ENCODE measurements around the gene GPR157.

GPR157 gene

DNA sequence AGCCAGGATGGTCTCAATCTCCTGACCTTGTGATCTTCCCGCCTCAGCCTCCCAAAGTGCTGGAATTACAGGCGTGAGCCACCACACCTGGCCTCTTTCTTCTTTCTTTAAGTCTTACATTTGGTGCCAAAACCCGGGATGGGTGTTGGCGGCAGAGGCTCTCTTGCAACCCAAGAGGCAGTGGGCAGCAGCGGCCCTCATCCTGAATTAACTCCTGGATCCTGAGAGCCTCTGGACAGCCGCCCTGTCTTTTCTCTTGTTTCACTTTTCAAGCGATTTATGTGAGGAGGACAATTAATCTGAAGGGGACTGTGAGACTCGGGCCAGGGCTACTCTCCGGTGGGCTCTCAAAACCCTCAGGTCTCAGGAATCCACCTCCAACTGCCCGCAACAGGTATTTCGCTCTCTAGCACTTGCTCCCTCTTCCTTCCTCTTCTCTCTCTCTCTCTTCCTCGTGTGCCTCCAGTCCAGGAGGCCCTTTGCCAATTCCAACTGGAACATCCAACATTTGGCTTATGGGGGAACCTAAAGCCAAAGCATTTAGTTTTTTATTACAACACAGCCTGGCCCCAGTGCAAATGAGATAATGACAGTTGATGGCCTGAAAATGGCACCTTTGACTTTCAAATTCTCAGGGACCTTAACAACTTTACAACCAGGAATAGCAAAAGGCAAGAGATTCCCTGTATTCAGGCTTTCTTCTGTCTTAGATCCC is 41.3 kb downstream of the GPR157 start:
- no peak for DNase-seq (ENCODE audit: low spot score)

DNA sequence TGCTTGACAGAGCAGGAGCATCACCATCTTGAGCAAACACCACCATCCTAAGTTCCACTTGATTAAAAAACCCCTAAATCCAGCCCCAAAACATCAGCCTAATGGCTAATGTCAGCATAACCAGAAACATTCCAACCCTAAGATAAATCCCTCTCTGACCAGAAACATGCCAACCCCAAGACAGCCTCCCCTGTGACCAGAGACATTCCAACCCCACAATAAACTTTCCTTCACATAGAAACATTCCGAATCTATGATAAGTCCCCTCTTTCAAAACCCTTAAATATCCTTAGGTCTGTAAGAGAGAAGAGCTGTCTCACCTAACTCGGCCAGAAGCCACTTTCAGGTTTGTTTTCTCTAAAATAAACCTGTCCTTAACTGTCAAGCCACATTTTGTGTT is 42.1 kb downstream of the GPR157 start:
- no peak for DNase-seq (ENCODE audit: low spot score)

DNA sequence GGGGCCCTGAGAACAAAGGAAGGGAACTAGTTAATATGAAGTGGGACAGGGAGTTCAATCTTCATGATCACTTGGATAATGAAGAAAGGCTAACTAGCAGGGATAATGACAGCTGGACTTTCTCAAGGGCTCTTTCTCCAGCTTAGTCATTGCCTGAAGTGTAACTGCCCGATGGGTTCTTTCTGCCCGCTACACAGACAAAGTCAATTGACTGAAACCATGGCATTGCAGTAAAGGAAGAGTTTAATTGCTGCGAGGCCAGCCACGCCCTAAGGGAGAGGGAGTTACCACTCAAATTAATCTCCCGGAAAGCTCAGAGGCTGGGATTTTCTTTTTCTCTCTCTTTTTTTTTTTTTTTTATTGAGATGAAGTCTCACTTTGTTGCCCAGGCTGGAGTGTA is 42.9 kb downstream of the GPR157 start:
- no peak for DNase-seq (ENCODE audit: low spot score)

DNA sequence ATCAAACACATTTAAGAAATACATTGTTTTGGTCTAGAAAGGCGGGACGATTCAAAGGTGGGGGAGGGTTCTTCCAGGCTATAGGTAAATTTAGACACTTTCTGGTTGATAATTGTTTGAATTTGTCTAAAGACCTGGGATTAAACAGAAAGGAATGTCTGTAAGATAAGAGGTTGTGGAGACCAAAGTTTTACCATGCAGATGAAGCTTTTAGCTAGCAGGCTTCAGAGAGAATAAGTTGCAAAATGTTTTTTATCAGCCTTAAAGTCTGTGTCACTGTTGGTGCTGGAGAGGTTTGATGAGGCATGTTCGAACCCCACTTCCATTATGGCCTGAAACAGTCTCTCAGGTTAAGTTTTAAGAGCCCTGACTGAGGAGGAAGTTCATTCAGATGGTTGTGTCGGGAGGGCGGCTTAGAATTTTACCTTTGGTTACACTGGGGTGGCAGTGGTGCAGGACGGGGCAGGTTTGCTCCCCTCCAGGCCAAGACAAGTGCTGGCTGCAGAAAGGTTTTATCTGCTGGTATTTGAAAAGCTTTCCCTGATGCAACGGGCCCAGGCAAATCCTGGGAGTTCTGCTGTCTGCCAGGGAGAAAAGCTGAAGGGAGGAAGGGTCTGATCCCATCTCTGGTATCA is 43.5 kb downstream of the GPR157 start:
- no peak for DNase-seq (ENCODE audit: low spot score)

DNA sequence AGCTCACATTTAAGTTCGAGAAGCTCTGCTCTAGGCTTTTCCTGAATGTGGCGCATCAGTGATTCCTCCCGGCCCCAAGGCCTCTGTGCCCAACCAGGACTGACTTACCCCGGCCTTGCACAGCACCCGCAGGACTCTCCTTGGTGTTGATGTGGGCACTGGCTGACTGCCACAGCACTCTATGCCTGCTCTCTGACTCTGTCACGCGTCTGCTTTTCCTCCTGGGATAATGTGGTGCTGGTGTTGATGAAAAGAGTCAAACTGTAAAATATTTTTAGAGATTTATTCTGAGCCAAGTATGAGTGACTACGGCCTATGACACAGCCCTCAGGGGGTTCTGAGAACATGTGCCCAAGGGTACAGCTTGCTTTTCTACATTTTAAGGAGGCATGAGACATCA is 44.0 kb downstream of the GPR157 start:
- no peak for DNase-seq (ENCODE audit: low spot score)

DNA sequence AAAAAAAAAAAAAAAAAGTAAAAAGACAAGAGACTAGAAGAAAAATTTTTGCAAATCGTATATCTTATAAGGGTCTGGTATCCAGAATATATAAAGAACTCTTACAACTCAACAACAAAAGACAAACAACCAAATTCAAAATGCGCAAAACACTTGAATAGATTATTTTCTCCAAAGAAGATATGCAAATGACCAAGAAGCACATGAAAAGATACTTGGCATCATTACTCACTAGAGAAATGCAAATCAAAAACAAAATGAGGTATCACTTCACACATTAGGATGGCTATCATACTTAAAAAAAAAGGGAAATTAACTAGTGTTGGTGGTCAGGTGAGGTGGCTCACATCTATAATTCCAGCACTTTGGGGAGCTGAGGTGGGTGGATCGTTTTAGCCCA is 47.4 kb downstream of the GPR157 start:
- no peak for DNase-seq (ENCODE audit: low spot score)

DNA sequence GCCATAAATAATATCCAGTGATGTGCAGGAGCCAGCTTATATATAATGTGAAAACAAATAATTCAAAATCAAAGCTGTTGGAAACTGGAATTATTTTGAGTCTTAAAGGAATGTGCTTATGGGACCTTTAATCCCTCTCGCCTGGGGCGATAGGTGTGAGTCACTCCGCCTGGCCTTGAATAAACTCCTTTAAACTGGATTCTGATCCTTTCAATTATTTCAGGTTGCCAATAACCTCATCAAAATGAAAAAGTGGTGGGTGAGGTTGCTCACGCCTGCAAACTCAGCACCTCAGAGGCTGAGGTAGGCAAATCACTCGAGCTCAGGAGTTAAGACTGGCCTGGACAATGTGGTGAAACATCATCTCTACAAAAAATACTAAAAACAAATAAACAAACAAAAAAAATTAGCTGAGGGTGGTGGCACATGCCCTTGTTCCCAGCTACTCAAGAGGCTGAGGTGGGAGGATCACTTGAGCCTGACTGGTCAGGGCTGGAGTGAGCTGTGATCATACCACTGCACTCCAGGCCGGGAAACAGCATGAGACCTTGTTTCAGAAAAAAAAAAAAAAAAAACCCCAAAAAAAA is 48.1 kb downstream of the GPR157 start:
- DNase-seq (ENCODE audit: low spot score): no peak

DNA sequence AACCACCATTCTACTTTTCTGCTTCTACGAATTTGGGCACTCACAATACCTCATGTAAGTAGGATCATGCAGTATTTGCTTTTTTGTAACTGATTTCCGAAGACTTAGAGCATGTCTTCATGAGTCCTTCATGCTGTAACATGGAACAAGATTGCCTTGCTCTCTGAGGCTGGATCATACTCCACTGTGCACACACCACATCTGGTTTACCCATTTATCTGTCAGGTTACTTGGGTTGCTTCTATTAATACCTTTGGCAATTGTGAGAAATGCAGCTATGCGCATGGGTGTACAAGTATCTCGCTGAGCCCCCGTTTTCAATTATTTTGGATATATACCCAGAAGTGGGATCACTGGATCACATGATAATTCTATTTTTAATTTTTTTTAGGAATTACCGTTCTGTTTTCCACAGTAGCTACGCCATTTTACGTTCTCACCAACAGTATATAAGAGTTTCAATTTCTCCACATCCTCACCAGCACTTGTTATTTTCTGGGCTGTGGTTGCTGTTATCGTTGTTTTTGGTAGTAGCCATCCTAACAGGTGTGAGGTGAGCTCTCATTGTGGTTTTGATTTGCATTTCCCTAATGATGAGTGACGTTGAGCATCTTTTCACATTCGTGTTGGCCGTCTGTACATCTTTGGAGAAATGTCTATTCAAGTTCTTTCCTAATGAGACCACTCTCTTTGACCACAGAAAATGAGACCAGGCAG is 48.8 kb downstream of the GPR157 start:
- no peak for DNase-seq (ENCODE audit: low spot score)

DNA sequence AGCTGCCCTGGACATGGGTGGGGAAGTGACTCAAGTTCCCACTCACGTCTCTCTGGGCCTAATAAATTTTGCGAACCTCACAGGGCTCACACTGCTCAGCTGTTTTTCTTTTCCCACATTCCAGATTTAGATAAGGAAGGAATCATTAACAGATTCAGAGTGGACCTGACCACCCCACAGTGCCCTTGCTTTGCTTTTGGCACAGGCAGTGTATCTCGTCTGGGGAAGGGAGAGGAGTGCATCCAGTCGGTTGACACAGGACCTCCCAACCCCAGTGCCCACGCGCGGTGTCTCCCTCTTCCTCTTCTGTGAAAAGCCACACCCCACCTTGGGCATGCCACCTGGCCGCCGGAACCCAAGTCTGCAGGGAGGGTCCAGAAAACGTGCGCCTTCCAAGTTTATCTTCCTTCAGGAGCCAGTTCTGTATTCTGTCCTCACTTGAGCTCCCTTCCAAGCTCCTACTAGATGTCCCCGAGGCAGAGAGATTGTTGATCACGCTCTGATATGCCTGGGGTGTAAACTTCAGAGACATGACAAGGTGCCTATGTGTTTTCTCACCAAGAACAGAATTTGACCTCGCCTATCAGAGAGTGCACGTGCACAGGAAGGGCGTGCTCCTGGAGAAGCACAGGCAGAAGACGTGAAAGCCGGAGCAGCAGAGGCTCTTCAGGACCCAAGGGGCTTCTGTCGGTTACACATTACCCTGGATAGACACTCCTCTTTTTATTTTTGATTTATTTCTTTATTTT is 50.0 kb downstream of the GPR157 start:
- no peak for DNase-seq (ENCODE audit: low spot score)

DNA sequence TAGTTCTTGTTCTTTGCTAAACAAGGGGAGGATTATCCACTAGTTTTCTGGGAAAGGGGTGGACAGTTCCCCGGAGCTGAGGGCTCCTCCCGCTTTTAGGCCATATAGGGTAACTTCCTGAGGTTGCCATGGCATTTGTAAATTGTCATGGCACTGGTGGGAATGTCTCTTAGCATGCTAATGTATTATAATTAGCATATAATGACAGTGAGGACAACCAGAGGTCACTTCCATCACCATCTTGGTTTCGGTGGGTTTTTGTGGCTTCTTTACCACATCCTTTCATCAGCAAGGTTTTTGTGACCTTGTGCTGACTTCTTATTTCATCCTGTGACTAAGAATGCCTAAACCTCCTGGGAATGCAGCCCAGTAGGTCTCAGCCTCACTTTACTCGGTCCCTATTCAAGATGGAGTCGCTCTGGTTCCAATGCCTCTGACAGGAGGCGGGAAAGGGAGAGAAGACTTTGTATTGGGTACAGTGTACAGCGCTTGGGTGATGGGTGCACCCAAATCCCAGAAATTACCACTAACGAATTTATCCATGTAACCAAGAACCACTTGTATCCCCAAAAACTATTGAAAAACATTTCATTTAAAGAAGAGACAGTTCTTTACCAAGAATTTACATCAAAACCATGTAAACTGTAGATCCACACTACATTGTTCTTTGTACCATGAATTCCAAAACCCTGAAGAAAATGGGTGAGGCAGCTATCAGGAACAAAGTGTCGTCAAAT is 50.7 kb downstream of the GPR157 start:
- DNase-seq (ENCODE audit: low spot score): peak; percentile 51

DNA sequence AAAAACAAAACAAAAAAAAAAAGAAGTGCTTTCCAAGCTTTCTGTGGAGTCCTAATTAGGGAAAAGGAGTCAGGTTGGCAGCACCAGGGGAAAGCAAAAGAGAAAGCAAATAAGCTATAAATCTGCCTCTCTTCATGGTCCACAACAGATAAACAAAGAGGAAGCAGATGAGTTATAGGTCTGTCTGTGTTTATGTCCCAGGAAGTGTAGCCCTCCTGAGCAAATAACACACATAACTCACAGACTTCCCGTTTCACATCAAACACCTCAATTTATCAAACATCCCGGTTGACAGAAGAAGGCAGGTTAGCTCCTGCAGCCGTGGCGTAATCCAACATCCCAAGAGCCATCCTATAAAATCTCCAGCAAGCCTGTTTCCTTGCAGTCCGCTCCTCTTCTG is 53.9 kb downstream of the GPR157 start:
- DNase-seq (ENCODE audit: low spot score): no peak

DNA sequence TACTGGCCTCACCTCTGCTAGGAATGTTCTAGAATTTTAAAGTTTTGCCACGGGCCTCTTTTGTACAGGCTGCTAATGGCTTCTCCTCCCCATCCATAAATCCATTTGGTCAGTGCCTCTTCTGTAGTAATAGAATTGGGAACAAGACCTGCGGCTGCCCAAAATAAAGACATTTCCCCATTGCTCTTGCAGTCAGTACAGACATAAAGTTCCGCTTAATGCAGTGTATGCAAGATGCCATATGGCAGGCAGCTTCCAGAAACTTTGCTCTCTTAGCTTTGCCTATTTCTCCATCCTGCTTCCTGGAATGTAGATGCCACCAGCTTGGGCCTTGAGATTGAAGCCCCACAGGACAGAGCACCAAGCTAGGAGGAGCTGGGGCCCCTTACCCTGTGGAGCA is 55.8 kb downstream of the GPR157 start:
- no peak for DNase-seq (ENCODE audit: low spot score)

DNA sequence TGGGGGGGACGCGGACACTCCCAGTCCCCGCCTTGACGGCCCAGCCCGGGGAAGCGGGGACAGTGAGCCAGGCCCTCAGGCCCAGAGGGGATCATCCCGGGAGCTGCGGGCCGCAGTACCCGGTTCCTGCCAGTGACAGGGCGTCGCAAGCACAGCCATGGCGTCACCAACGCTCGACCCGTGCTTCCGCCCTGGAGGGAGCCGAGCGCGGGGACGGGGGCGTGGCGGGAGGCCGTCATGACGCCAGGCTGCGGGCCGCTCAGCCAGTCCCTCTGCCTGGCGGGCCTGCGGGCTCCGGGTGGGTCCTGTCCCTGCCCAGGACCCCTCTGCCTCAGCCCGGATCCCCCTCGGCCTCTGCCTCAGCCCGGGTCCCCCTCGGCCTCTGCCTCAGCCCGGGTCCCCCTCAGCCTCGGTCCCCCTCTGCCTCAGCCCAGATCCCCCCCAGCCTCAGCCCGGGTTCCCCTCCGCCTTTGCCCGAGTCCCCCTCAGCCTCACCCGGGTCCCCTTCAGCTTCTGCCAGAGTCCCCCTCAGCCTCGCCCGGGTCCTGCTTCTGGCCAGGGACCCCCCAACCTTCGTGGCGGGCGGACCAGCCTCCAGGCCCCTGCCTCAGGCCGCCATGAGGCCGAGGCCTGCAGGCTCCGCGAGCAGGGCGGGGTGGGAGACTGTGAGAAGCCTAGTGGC is 57.2 kb downstream of the GPR157 start:
- DNase-seq (ENCODE audit: low spot score): no peak

DNA sequence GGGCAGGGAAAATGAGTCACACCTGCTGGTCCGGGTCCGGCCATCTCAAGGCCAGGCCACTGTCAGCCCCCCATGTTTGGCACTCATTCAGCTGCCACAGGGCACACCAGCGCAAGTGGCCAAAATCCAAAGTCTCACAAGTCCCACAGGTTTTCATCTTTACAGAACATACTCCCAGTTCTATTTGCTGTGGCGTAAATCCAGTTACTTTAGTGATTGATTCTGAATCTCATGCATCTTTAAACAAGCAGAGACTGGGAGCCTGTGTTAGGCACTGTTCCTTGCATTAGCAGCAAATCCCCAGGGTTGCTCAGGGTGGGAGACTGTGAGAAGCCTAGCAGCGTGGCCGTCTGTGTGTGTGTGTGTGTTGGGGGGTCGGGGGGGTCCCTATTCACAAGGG is 58.4 kb downstream of the GPR157 start:
- DNase-seq (ENCODE audit: low spot score): no peak

DNA sequence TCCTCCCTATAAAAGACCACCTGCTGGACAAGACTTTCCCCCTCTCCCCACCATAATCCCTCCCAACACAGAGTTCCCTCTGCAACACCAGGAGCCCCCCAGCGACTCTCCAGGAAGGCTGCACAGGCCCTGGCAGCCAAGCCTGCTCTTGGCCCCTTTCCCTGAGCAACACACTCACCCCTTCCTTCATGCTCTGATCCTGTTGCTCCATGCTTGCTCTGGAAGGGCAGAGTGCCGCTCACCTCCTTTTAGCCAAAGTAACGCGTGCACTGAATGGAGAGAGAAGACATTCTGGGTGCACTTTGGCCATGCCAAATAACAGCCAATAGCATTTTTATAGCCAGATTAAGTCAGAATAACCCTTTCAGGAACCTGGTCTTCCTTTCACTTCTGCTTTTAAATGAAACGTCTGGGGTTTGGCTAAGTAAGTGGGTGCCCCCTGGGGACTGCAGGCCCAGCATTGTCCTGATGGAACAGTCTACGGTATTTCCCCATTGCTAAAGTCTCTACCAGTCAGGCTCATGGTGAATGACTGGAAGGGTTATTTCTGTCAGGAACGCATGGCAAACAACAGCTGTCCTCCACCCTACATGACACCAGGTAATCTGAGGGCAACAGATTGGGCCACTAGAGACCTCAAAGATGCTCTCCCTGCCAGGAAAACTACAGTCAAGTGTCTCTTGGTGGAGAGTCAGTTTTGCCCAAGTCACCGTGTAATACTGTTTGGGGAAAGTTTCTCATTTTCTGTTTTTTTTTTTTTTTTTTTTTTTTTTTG is 59.4 kb downstream of the GPR157 start, which contains the start of gene SLC2A5:
Gene SLC2A5 (minus strand): TSS at position 310 of the 775 bp plus-strand sequence. CDS start 99 bp downstream, at position 211.
- no peak for DNase-seq (ENCODE audit: low spot score)

DNA sequence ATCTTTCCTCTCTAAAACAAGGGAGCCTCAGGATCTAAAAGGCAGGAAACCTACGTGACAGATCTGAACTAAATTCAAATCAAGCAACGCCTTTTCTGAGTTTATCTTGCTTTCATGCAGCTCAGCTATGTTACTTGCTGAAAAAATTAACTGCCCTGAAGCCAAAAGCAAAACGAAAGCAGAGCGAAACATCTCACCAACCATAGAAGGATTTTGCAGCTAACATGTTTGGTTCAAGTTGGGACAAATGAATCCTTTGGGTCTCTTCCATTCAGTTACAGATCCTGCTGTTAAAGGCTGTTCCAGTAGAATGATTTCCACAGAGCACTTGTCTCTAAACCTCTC is 59.9 kb downstream of the GPR157 start:
- no peak for DNase-seq (ENCODE audit: low spot score)

DNA sequence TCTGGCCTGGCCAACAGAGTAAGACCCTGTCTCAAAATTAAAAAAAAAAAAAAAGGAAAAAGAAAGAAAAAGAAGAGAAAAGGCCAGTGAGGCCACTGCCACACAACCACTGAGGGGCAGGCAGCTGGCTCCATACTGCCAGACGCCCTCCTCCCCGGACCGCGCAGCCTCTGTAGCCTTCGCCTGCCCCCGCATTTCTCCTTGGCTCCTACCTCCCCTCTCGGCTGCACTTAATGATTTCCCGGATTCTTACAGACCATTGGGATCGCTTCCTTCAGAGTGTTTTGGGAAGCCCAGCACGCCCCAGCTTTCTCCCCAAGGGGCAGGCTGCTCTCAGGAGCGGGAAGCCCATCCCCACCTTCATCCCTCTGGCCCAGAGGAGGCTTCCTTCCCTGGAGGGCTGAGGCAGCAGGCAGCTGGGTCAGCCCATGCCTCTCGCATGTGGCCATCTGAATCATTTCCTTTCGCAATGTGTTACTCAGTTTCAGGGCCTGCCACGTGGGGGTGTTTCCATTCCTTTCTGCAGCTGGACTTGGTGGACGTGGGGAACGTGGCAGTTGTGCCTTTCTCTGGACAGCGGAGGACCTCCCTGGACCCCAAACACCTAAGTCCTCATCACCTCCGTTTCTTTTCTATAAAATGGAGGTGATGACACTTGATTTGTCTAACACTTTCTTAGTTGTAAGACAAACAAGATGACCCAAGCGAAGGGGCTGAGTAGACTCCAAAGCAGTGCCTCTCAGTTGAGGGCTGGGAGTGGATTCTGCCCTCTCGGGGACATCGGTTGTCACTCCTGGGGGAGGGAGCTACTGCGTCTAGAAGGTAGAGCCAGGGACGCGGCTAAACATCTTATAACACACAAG is 61.7 kb downstream of the GPR157 start:
- peak; percentile 85 for DNase-seq (ENCODE audit: low spot score)

DNA sequence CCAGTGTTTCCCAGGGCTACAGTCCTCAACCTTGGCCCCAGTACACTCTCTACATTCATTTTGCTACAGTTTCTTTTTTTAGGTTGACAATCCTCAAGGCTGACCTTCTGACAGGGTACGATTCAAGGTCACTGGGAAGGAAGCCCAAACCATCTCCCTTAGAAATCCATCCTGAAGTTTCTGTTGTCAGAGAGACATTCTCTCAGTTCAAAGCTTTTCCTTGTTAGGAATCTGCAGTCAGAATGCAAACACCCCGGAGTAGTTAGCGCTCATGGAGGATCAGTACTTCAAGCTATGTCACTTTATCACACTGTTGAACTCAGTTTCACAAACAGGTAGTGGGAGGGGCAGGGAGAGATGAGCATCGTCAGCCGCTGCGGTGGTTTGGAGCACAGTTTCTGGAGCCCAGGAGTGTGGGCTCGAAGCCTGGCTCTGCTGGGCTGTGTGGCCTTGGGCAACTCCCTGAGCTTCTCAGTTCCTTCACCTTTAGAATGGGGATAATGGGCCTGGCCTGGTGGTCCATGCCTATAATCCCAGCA is 63.6 kb downstream of the GPR157 start:
- no peak for DNase-seq (ENCODE audit: low spot score)

DNA sequence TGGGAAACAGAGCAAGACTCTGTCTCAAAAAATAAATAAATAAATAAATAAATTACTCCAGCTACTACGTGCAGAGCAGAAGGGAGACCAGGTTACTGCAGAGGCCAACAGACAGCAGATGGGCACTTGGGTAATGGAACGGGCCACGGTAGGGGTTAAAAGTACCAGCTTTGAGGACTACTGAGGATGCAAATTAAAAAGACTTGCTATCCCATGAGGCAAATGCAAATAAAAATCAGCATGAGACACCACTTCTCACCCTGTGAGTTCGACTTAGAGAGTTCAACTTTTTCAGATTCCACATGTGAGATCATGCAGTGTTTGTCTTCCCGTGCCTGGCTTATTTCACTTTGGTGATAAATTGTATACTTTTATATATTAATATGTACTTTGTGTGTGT is 66.1 kb downstream of the GPR157 start:
- DNase-seq (ENCODE audit: low spot score): no peak

All from RKO (cell line).